NCI-H748 (cell line): ENCODE measurements around the gene ADAM19.
"Not testable (repeated sequence)": the region's sequence is repeated elsewhere in the genome, so short reads cannot be mapped to it uniquely, and the experiment has no call there.

ENCODE experiments used
- DNase-seq: peaks from one replicate; lab custom pipeline; 2025; ENCODE audit not compliant: unreplicated experiment; lab: John Stamatoyannopoulos, UW

ADAM19 gene

GRCh38 chr5:157444224-157444623, 131.4 kb downstream of the ADAM19 start:
- peak; percentile 67 for DNase-seq

GRCh38 chr5:157443041-157443549, 132.5 kb downstream of the ADAM19 start:
- DNase-seq, result peak; percentile 89

- DNase-seq, result no peak
Observed at GRCh38 chr5:157434096-157434495, 141.5 kb downstream of the ADAM19 start.

- DNase-seq, result peak; percentile 63
Observed at GRCh38 chr5:157431544-157432200, 143.9 kb downstream of the ADAM19 start.

DNA sequence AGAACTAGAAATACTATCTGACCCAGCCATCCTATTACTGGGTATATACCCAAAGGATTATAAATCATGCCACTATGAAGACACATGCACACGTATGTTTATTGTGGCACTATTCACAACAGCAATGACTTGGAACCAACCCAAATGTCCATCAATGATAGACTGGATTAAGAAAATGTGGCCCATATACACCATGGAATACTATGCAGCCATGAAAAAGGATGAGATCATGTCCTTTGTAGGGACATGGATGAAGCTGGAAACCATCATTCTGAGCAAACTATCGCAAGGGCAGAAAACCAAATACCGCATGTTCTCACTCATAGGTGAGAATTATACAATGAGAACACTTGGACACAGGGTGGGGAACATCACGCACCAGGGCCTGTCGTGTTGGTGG, 145.7 kb downstream of the ADAM19 start:
- DNase-seq, result not testable (repeated sequence)
